ENCODE results near the gene ANKRD6.
"Not testable (repeated sequence)": the region's sequence is repeated elsewhere in the genome, so short reads cannot be mapped to it uniquely, and the experiment has no call there.

ANKRD6 gene

GRCh38 chr6:89641581-89641980, 208.6 kb downstream of the ANKRD6 start:
- DNase-seq (ENCODE audit: extremely low read depth in 1 of 2, low read depth in 1 of 2) = not testable (repeated sequence)

DNA sequence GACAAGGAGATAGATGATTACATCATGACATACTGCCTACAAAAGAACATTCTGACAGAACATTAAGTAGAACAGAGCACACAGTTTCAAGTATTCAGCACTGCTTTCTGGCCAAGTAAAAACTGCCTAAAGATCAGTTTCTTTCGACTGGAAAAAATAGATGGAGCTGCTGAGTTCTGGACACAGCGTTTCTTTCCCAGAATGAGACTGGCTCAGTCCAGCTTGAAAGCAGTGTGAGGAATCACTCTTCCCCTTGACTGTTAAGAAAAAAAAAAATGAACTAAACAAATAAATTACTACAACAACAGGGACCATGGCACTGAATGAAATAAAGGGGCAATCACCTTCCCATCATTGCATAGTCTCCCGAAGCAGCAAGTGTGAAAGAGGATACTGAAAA, 210.0 kb downstream of the ANKRD6 start:
- no peak for DNase-seq (ENCODE audit: extremely low read depth in 1 of 2, low read depth in 1 of 2)

GRCh38 chr6:89643406-89643805, 210.5 kb downstream of the ANKRD6 start:
- DNase-seq (ENCODE audit: extremely low read depth in 1 of 2, low read depth in 1 of 2) = no peak

DNA sequence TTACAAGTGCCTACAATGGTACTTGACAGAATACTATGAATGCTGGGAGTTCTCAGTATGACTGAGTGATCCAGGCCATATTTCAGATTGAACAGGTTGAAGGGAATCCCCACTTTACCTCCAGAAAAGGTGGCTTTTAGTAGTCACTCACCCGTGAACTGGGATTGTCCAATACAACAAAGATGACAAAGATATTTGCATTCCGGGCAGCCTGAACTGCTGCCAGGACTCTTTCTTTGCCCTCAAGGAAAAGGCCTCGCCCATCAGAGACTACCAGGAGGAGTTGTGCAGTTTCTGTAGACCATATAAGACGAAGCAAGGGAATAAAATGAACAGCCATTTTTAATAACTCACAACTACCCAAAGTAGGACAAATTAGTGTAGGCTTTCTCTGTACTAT, 211.9 kb downstream of the ANKRD6 start:
- DNase-seq (ENCODE audit: extremely low read depth in 1 of 2, low read depth in 1 of 2) = no peak

DNA sequence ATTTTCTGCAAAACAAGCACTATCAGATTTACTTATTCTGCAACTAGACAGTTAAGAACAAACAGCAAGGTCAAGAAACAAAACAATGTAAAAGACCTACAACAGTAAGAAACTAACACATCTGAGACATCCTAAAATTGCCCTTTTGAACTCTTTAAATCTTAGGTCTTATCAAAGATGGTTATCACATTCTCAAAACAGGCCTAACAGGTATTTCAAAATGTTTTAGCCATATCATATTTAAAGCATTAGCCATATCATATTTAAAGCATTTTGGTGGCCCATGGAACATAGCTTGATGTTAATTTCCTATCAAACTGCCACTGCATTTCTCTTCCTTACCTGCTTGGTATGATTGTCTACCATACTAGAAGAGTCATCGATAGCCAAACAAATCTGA, 216.7 kb downstream of the ANKRD6 start:
- no peak for DNase-seq (ENCODE audit: extremely low read depth in 1 of 2, low read depth in 1 of 2)

GRCh38 chr6:89650579-89650978, 217.6 kb downstream of the ANKRD6 start:
- no peak for DNase-seq (ENCODE audit: extremely low read depth in 1 of 2, low read depth in 1 of 2)

DNA sequence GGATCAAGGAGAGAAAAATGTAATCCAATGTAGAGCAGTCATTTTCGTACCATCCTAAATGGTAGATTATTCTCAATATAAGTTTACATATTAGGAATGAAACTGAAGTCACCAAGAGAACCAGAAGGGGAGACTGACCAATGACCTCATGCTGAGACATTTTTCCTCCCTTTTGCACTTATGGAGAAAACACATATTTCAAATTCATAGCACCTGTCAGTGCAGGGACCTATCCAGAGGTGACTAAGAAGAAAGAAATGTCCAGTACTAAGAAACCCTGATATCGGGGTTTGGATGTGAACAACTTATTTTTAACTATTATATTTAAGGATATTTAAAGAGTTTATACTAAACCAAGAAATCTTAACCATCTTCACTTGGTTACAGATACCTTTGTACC, 222.2 kb downstream of the ANKRD6 start:
- no peak for DNase-seq (ENCODE audit: extremely low read depth in 1 of 2, low read depth in 1 of 2)

DNA sequence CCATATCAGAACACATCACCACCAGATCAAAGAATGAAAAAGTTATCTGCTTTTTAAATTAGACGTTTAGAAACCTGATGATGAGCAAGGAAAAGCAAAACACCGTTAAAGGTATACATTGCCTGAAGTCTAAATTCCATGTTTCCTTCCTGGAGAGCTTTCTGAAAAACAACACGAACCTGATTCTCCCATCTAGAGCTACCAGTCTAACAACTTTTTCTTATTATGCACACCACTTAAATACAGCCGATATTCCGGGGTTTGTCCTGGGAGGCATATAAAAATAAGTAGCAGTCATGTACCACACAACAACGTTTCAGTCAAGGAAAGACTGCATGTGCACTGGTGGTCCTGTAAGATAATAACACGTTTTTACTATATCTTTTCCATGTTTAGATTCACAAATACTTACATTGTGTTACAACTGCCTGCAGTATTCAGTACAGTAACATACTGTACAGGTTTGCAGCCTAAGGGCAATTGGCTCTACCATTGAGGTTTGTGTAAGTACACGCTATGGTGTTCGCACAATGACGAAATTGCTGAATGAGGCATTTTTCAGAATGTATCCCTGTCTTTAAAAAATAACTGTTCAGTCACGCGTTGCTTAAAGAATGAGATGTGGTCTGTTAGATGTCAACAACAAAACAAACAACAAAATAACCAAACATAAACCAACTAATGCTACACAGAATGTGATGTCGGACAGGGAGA, 224.7 kb downstream of the ANKRD6 start:
- no peak for DNase-seq (ENCODE audit: extremely low read depth in 1 of 2, low read depth in 1 of 2)

DNA sequence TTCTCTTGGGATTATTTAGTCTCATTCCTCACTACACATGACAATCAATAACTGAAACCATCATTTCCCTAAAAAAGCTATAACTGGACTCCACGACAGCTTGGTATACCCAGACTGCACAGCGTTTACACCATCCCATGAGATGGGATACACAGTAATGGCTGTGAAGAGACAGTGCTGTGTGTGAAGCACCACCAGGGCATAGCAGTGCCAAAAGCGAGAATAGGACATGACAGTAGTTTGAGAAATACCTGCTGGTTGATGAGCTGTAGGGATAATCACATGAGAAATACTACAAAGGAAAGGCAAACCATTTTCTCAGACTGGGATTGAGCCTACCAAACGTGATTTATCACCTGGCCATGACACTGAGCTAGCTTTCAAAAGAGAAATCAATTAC, 228.0 kb downstream of the ANKRD6 start:
- DNase-seq (ENCODE audit: extremely low read depth in 1 of 2, low read depth in 1 of 2) = no peak

DNA sequence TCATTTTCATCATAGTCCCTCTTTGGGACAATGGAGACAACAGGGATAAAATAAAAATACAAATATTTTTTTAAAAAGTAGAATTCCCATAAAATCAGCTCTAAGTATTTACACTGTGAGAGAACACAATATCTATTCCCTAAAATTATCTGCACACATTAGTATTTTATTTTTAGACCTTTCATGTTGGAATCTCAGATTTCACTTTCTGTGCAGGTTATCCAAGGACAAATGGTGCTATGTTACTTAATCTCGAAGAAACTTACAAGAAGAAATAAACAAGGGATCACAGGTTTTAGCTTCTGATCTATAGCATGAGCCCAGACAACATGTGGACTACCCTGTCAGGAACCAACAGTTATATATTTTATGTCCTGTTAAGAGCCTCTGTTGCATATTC, 228.6 kb downstream of the ANKRD6 start:
- no peak for DNase-seq (ENCODE audit: extremely low read depth in 1 of 2, low read depth in 1 of 2)

DNA sequence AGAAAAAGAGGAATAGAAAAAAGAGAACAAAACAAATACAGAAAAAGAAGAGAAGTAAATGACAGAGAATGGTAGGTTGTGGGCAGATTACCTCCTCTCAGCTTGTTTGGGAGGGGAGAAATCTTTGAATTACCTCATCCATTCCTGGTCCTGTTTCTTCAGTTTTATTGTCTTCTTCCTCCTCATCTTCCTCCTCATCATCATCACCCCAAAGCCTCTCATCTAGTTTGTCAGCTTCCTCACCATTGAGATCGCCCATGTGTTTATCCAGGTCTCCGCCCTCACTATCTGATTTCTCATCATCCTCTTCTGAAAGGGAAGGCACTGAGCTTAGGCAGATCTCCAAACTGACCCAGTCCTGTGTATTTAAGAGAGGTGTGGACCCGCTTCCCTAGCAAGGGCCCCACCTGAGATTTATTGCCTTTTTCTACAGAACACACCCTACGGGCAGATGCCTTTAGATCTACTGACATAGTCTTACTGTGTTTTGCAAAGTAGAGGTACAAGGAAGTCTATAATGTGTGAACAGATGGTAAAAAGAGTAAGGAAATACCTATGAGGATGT, 229.8 kb downstream of the ANKRD6 start:
- DNase-seq (ENCODE audit: extremely low read depth in 1 of 2, low read depth in 1 of 2) = no peak

- DNase-seq (ENCODE audit: extremely low read depth in 1 of 2, low read depth in 1 of 2) = no peak
Observed at GRCh38 chr6:89667872-89668556, 235.1 kb downstream of the ANKRD6 start.

DNA sequence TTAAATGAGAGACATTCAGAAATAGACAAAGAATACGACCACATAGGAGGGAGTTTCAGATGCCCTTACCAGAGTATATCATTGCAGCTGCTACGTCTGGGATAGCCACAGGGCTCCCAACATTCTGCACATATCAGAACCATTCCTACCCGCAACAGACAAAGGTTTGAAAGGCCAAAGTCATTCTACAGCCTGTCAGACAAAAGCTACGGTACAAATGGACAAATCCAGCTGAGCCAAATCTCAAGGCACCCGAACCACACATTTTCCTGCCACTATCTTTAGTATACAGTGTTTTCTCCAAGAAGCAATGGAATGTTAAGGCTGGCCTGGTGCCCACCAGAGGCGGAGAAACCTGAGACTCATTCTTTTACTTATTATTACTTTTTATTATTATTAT, 236.1 kb downstream of the ANKRD6 start:
- DNase-seq (ENCODE audit: extremely low read depth in 1 of 2, low read depth in 1 of 2) = no peak

DNA sequence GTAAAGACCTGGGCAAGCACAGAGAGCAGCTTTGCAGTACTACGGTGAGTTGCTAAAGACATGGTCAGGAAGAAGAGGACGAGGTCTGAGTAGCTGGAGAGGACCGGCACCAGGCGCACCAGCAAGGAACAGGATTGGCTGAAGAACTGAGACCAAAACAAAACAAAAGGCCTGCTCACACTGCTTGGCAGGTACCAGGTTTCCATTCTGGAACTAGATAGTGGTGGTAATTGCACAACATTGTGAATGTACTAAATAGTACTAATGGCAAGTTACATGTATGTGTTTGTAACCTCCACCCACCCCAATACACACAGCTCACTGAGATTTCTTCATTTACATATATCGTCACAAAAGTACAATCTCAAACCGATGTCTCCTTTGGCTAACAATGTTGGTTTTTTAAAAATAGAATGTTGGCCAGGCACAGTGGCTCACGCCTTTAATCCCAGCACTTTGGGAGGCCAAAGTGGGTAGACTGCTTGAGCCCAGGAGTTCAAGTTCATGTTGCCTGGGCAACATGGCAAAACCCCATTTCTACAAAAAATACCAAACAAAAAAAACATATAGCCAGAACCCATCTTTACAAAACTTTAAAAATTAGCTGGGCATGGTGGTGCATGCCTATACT, 238.1 kb downstream of the ANKRD6 start:
- DNase-seq (ENCODE audit: extremely low read depth in 1 of 2, low read depth in 1 of 2) = no peak

DNA sequence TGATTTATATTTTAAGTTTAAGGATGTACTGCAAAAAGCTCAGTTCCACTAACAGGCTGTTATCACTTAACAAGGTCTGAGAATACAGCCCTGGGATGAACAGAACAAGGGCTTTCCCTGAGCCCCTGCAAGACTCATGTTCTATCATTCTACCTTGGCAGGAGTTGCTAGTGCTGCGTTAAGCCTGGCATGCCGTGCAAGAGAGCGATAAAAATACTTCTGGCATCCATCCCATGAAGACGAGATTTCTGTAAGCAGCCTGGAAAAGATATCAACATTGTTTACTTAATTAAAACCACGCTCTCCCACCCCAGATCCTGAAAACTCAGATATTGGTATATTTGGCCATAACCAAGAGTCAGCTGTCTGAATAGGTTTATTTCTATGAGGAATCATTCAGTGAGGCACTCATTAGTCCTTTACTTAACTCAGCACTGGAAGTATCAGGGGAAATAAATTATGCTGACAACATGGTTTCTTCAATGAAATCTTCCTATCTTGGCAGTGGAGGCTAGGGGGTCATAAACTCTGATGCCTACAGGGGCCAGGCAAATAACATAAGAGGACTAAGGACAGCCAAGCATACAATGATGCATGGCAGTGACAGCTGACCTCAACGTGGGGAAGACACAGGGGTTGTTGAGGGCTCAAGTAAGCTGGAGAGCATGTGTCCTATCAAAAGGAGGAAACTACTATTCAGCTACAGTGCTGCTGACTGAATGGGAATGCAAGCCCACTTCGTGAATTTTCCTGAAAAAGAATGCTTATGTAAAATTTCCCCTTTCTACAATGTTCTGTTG, 243.2 kb downstream of the ANKRD6 start:
- DNase-seq (ENCODE audit: extremely low read depth in 1 of 2, low read depth in 1 of 2) = no peak

- DNase-seq (ENCODE audit: extremely low read depth in 1 of 2, low read depth in 1 of 2) = no peak
Observed at GRCh38 chr6:89678531-89678930, 245.6 kb downstream of the ANKRD6 start.

DNA sequence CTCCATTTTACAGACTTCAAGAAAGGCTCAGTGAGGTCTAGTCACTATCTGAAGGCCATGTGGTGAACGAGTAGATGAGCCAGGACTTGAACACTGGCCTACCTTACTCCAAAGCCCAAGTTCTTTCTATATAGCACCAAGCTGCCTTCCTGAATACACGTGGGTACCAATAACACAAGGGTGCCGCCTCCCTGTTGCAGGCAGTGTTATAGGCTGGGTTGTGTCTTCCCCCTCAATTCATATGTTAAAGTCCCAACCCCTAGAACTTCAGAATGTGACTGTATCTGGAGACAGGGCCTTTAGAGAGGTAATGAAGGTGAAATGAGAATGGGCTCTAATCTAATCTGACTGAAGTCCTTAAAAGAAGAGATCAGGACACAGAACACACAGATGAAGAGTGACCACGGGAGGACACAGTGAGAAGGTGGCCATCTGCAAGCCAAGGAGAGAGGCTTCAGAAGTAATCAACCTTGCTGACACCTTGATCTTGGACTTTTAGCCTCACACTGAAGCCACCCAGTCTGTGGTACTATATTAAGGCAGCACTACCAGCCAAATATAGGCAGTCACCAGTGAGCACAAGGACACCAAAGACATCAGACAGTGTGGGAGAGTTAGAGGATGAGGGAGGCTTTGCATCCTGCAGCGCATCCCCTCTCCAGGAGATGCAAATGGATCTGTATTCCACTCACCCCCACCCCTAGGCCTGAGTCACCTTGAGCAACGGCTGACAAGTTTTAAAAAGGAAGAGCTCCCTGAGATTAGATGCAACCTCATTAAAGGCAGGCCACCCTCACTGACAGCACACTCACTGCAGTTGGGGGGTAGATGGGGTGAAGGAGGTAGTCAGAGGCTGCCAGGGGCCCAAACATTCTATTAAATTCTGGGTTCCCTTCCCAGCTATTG, 246.5 kb downstream of the ANKRD6 start:
- DNase-seq (ENCODE audit: extremely low read depth in 1 of 2, low read depth in 1 of 2) = no peak

DNA sequence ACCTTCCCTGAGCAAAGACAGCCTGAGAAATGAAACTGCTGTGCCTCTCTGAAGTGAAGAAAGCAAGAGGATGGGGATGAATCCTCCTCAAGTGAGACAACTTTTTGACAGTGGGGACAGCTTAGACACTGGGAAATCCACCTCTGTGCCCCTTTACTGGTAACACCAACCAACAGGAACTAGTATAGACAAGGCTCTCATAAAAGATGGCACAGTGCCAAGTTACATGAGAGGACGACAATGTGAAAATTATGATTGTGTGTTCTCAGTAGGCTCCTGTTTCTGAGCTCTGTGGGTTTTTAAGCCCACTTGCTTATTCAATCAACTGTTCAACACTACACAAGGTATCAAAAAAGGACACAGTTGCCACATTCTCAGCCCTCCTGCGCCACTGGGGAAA, 247.2 kb downstream of the ANKRD6 start:
- no peak for DNase-seq (ENCODE audit: extremely low read depth in 1 of 2, low read depth in 1 of 2)

DNA sequence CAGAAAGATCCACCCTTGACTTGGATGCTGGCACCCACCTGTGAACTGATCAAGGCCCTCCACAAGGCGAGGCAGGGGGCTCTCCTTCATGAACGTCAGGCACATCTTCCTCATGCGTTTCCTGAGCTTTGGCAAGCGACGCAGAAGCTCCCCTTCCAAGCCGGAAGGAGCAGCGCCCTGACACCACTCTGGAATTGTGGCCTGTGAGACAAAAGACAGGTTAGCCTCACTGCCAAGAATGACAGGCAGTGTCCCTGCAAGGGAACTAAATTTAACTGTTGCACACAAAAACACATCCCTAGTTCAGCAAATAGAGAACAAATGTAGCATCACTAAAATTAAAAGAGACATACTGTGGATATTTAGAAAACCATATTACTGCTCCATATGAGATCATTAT, 247.6 kb downstream of the ANKRD6 start:
- DNase-seq (ENCODE audit: extremely low read depth in 1 of 2, low read depth in 1 of 2) = no peak

GRCh38 chr6:89681983-89682564, 249.1 kb downstream of the ANKRD6 start:
- no peak for DNase-seq (ENCODE audit: extremely low read depth in 1 of 2, low read depth in 1 of 2)
